Calu3 (cell line): ENCODE data around the gene DAP3. TPM values are rescaled to one million over a fixed set of nuclear protein-coding genes. Genes with fewer than 3 reads are reported as not detected.
"Not testable (repeated sequence)": the region's sequence is repeated elsewhere in the genome, so short reads cannot be mapped to it uniquely, and the experiment has no call there.

Source experiments
- BruUV-seq: library from RNA; stranded (reverse); fragments of 400-500 nt; replicated peaks from 2 replicates; lab custom pipeline; 2021; lab: Mats Ljungman, UMichigan
- CTCF ChIA-PET: fragments of 300-600 bp; sonication (Branson Sonifier 250); formaldehyde crosslinking; loops from one replicate; lab custom pipeline; 2022; ENCODE audit warnings: antibody characterized with exemption; lab: Charles Lee
- DNase-seq: peaks from one replicate; pipeline ENCODE4 v3.0.0; 2022
- H3K27ac Mint-ChIP-seq: one replicate; pipeline ENCODE4 v1.8.0; 2022; ENCODE audit warnings: mixed read lengths; ENCODE audit not compliant: unreplicated experiment
- H3K27me3 Mint-ChIP-seq: one replicate; pipeline ENCODE4 v1.8.0; 2022; ENCODE audit warnings: mixed read lengths; ENCODE audit not compliant: unreplicated experiment
- H3K36me3 Mint-ChIP-seq: one replicate; pipeline ENCODE4 v1.8.0; 2022; ENCODE audit warnings: mild to moderate bottlenecking, moderate library complexity, mixed read lengths; ENCODE audit not compliant: insufficient read depth, unreplicated experiment
- H3K4me1 Mint-ChIP-seq: one replicate; pipeline ENCODE4 v1.8.0; 2022; ENCODE audit warnings: mild to moderate bottlenecking, low read depth, mixed read lengths; ENCODE audit not compliant: unreplicated experiment
- H3K4me3 Mint-ChIP-seq: one replicate; pipeline ENCODE4 v1.8.0; 2022; ENCODE audit warnings: mild to moderate bottlenecking, low read depth, moderate library complexity, mixed read lengths; ENCODE audit not compliant: unreplicated experiment
- H3K9me3 Mint-ChIP-seq: one replicate; pipeline ENCODE4 v1.8.0; 2022; ENCODE audit warnings: low read depth, mixed read lengths; ENCODE audit not compliant: unreplicated experiment
- intact Hi-C: fragments of 100-400 bp; cut with micrococcal nuclease; formaldehyde crosslinking; loops from one replicate; pipeline ENCODE4 v1.10.0; 2022; ENCODE audit not compliant: unreplicated experiment
- total RNA-seq: library from RNA; stranded (reverse); gene quantifications from 2 replicates; pipeline ENCODE4 v1.2.3, GENCODE V29; 2022
- TF ChIP-seq, protein P1 (sequence below): fragments of 200-600 bp; IDR thresholded peaks from one replicate; pipeline ENCODE4 v1.8.0; 2022; ENCODE audit warnings: antibody characterized with exemption; ENCODE audit not compliant: unreplicated experiment

The DAP3 gene
- total RNA-seq, 1 experiment from 2014 or later, result 199 TPM

DNA sequence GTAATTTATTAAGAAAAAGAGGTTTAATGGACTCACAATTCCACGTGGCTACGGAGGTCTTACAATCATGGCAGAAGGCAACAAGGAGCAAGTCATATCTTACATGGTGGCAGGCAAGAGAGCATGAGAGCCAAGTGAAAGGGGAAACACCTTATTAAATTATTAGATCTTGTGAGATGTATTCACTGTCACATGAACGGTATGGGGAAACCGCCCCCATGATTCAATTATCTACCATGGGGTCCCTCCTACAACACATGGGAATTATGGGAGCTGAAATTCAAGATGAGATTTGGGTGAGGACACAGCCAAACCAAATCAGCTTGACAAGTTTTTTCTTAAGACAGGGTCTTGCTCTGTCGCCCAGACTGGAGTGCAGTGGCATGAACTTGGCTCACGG lies 14.3 kb downstream of the DAP3 start:
- Mint-ChIP-seq H3K27ac (no peak overlapping the region), H3K4me1 (peaks cover 10% of the 10 kb centered on the region), H3K27me3 (no peaks in the 10 kb centered on the region), H3K9me3 (no peaks in the 10 kb centered on the region), H3K36me3 (peaks cover 6% of the 10 kb centered on the region), H3K4me3 (no peak overlapping the region)
- CTCF ChIA-PET, result no interaction called here
- no peak for DNase-seq
- intact Hi-C loops, result no loop called here
- BruUV-seq, result no TSS peak
- TF ChIP-seq, protein P1, sequence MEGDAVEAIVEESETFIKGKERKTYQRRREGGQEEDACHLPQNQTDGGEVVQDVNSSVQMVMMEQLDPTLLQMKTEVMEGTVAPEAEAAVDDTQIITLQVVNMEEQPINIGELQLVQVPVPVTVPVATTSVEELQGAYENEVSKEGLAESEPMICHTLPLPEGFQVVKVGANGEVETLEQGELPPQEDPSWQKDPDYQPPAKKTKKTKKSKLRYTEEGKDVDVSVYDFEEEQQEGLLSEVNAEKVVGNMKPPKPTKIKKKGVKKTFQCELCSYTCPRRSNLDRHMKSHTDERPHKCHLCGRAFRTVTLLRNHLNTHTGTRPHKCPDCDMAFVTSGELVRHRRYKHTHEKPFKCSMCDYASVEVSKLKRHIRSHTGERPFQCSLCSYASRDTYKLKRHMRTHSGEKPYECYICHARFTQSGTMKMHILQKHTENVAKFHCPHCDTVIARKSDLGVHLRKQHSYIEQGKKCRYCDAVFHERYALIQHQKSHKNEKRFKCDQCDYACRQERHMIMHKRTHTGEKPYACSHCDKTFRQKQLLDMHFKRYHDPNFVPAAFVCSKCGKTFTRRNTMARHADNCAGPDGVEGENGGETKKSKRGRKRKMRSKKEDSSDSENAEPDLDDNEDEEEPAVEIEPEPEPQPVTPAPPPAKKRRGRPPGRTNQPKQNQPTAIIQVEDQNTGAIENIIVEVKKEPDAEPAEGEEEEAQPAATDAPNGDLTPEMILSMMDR, result no peak

DNA sequence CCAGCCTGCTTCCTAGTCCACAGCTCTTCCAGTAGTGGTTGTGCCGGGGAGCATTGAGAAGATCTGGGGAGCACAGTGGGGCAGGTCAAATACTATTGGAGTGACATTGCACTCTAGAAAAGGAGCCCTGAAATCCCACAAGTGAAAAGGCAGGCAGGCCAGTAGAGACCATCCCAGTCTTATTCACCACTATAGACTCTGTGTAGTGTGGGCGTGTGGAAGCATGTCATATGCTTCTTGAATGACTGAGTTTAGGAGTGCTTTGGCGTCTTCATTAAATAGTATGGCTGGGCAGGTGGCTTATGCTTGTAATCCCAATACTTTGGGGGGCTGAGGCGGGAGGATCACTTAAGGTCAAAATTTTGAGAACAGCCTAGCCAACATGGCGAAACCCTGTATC lies 15.5 kb downstream of the DAP3 start:
- CTCF ChIA-PET, intact Hi-C loops: not testable (repeated sequence)

DNA sequence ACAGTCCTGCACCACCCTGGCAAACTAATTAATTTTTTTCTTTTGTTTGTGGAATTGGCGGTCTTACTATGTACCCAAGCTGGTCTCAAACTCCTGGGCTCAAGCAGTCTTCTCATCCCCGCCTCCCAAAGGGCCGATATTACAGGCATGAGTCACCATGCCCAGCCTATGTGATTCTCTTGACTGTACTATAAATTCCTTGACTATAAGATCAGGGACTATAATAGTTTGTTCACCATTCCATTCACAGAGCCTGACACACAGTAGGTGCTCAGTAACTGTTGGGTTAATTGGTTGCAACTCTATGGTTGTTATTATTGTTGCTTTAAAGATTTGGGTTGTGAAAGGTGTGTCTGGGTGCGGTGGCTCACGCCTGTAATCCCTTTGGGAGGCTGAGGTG lies 17.2 kb downstream of the DAP3 start:
- Mint-ChIP-seq H3K27ac (no peak overlapping the region), H3K9me3 (no peaks in the 10 kb centered on the region), H3K4me1 (no peaks in the 10 kb centered on the region), H3K27me3 (no peaks in the 10 kb centered on the region), H3K36me3 (peaks cover 27% of the 10 kb centered on the region), H3K4me3 (no peak overlapping the region)
- CTCF ChIA-PET, result interaction anchor here (0.6 kb wide), 1 partner anchor 180 kb away, joined by 3 read pairs; no protein-coding TSS in a partner anchor
- intact Hi-C loops, result no loop called here
- DNase-seq, result no peak
- TF ChIP-seq, protein P1, result no peak
- BruUV-seq, result no TSS peak

More for the DNA sequence above, 15.5 kb downstream of the DAP3 start:
- H3K36me3 Mint-ChIP-seq, result peaks cover 18% of the 10 kb centered on the region
- H3K4me1 Mint-ChIP-seq, H3K9me3 Mint-ChIP-seq, H3K27me3 Mint-ChIP-seq, DNase-seq, H3K27ac Mint-ChIP-seq, H3K4me3 Mint-ChIP-seq, BruUV-seq: not testable (repeated sequence)

- TF ChIP-seq, protein P1, result no peak
- no peaks in the 10 kb centered on the region for H3K9me3 Mint-ChIP-seq
- no peak for DNase-seq
- no peaks in the 10 kb centered on the region for H3K4me1 Mint-ChIP-seq
- no TSS peak for BruUV-seq
- H3K27me3 Mint-ChIP-seq, result no peaks in the 10 kb centered on the region
- intact Hi-C loops, result no loop called here
- H3K36me3 Mint-ChIP-seq, result peaks cover 42% of the 10 kb centered on the region
- H3K4me3 Mint-ChIP-seq, result no peak overlapping the region
- no peak overlapping the region for H3K27ac Mint-ChIP-seq
- CTCF ChIA-PET, result interaction anchor here (0.7 kb wide), 1 partner anchor 636 kb away, joined by 4 read pairs; no protein-coding TSS in a partner anchor
Observed at GRCh38 chr1:155709391-155709790, 20.5 kb downstream of the DAP3 start.

DNA sequence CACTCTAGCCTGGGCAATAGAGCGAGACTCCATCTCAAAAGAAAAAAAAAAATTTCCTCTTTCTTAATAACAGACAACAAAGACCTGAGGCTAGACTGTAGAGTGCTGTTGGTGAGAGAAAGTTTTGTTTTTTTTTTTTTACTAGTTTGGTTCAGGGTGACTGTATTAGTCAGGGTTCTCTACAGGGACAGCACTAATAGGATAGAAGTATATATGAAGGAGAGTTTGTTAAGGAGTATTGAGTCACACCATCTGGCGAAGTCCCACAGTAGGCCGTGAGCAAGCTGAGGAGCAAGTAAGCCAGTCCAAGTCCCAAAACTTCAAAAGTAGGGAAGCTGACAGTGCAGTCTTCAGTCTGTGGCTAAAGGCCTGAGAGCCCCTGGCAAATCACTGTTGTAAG lies 22.6 kb downstream of the DAP3 start:
- BruUV-seq, H3K4me3 Mint-ChIP-seq, H3K9me3 Mint-ChIP-seq, intact Hi-C loops, H3K27ac Mint-ChIP-seq, H3K4me1 Mint-ChIP-seq, H3K27me3 Mint-ChIP-seq, DNase-seq: not testable (repeated sequence)
- peaks cover 46% of the 10 kb centered on the region for H3K36me3 Mint-ChIP-seq
- CTCF ChIA-PET, result interaction anchor here (0.7 kb wide), 1 partner anchor 89 kb away, joined by 3 read pairs; no protein-coding TSS in a partner anchor
